ENCODE data around the gene AIF1L. TPM values are rescaled to one million over a fixed set of nuclear protein-coding genes. Genes with fewer than 3 reads are reported as not detected.

The AIF1L gene
- polyA plus RNA-seq, 1 donor: 7.5 TPM

GRCh38 chr9:131121346-131121745, 25.0 kb downstream of the AIF1L start:
- Histone ChIP-seq H3K27me3 (ENCODE audit: control insufficient read depth, insufficient read depth, low read length) (no peaks in the 10 kb centered on the region), H3K36me3 (ENCODE audit: control insufficient read depth, insufficient read depth, low read length) (no peaks in the 10 kb centered on the region), H3K4me1 (ENCODE audit: control insufficient read depth, insufficient read depth, low read length) (no peaks in the 10 kb centered on the region), H3K4me3 (ENCODE audit: low read length) (no peak overlapping the region), H3K27ac (ENCODE audit: low read length) (no peak overlapping the region), H3K9me3 (ENCODE audit: control insufficient read depth, low read depth, low read length) (no peaks in the 10 kb centered on the region)
- DNase-seq: peak in 1 of 2 donors; percentile 17
- WGBS (ENCODE audit: insufficient coverage, low lambda C conversion rate): no CpG with 5 or more reads among the region's 2 CpGs

GRCh38 chr9:131122158-131122557, 25.8 kb downstream of the AIF1L start:
- Histone ChIP-seq H3K36me3 (ENCODE audit: control insufficient read depth, insufficient read depth, low read length) (peaks cover under 1% of the 10 kb centered on the region), H3K4me1 (ENCODE audit: control insufficient read depth, insufficient read depth, low read length) (no peaks in the 10 kb centered on the region), H3K27me3 (ENCODE audit: control insufficient read depth, insufficient read depth, low read length) (no peaks in the 10 kb centered on the region), H3K9me3 (ENCODE audit: control insufficient read depth, low read depth, low read length) (no peaks in the 10 kb centered on the region), H3K4me3 (ENCODE audit: low read length) (no peak overlapping the region), H3K27ac (ENCODE audit: low read length) (no peak overlapping the region)
- no CpG with 5 or more reads among the region's 2 CpGs for WGBS (ENCODE audit: insufficient coverage, low lambda C conversion rate)
- DNase-seq: no peak

GRCh38 chr9:131125038-131125287, 28.6 kb downstream of the AIF1L start:
- peak overlapping the region; percentile 81 for H3K4me3 ChIP-seq (ENCODE audit: low read length)
- H3K4me1 ChIP-seq (ENCODE audit: control insufficient read depth, insufficient read depth, low read length): no peaks in the 10 kb centered on the region
- no peaks in the 10 kb centered on the region for H3K27me3 ChIP-seq (ENCODE audit: control insufficient read depth, insufficient read depth, low read length)
- peaks cover 26% of the 10 kb centered on the region for H3K36me3 ChIP-seq (ENCODE audit: control insufficient read depth, insufficient read depth, low read length)
- DNase-seq: no peak
- no peaks in the 10 kb centered on the region for H3K9me3 ChIP-seq (ENCODE audit: control insufficient read depth, low read depth, low read length)
- no CpG with 5 or more reads among the region's 7 CpGs for whole genome bisulfite sequencing (ENCODE audit: insufficient coverage, low lambda C conversion rate)
- peak overlapping the region; percentile 48 for H3K27ac ChIP-seq (ENCODE audit: low read length)

DNA sequence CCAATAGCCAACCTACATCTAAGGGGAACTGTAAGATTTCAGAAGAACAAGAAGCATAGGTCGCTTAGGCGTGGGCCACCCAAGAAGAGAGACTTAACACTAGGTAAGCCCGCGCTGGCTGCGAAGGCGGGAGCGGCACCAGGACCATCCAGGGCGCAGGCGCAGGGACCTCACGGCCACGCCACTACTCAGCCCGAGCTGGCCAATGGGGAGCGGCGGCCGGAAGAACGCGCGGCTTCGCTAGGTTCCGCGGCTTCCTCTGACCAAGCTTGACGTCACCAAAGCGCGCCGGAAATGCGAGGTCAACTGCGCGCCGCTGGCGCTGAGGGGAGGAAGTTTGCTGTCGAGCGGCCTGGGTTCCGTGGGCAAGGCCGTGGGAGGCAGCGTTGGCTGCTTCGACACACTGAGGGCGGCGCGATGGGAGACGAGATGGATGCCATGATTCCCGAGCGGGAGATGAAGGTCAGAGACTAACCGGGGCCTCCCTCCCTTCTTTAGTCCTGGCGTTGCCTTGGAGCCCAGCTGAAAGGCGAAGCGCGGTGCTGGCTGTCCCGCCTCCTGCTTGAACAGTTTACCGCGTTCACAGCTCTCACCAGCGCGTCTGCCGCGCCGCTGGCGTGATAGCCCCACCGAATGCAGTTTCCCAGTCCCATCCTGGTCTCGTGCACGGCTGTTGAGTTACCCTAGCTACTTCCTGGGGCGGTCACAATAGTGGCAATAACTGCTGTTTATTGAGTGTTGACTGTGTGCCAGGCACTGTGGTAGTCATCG, 29.1 kb downstream of the AIF1L start, which contains the start of gene NUP214:
TSS of gene NUP214 (plus strand) at position 299 of the 771 bp plus-strand sequence. CDS start at position 418, 119 bp downstream.
- peaks cover 30% of the 10 kb centered on the region for H3K36me3 ChIP-seq (ENCODE audit: control insufficient read depth, insufficient read depth, low read length)
- DNase-seq: peak; percentile 98 to 99
- WGBS (ENCODE audit: insufficient coverage, low lambda C conversion rate): no CpG with 5 or more reads among the region's 61 CpGs
- H3K4me3 ChIP-seq (ENCODE audit: low read length): peak within 1 kb of the TSS; percentile 81
- peak within 1 kb of the TSS; percentile 72 for H3K27ac ChIP-seq (ENCODE audit: low read length)
- no peaks in the 10 kb centered on the region for H3K9me3 ChIP-seq (ENCODE audit: control insufficient read depth, low read depth, low read length)
- no peaks in the 10 kb centered on the region for H3K4me1 ChIP-seq (ENCODE audit: control insufficient read depth, insufficient read depth, low read length)
- H3K27me3 ChIP-seq (ENCODE audit: control insufficient read depth, insufficient read depth, low read length): no peaks in the 10 kb centered on the region

DNA sequence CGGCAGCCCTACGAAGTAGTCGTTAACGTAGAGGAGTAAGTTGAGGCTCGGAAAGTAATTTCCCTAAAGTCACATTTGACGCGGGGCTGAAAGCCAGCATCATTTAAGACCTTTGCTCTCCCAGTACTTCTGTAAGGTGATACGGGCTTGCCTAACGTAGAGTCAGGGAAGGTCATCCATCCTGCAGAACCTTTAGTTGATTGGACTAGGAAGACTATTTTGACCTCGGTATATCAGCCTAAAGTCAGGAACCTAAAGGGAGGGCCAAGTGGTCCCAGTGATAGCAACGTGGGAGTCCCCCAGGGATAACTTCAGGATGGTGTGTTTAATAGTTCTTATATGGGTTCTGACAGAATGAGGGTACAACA, 29.7 kb downstream of the AIF1L start:
- H3K4me3 ChIP-seq (ENCODE audit: low read length): peak overlapping the region; percentile 81
- WGBS (ENCODE audit: insufficient coverage, low lambda C conversion rate): no CpG with 5 or more reads among the region's 11 CpGs

DNA sequence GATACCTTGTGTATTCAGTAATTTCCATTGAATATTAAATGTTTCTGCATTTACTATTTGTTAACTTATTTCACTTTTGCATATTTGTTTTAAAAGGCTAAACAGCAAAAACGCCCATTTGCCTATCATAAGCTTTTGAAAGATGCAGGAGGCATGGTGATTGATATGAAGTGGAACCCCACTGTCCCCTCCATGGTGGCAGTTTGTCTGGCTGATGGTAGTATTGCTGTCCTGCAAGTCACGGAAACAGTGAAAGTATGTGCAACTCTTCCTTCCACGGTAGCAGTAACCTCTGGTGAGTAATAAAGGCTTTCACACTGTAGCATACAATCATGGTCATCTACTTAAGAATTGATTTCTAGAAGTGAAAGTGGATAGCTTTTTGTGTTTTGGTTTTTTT, 32.9 kb downstream of the AIF1L start:
- Histone ChIP-seq H3K27me3 (ENCODE audit: control insufficient read depth, insufficient read depth, low read length) (no peaks in the 10 kb centered on the region), H3K4me1 (ENCODE audit: control insufficient read depth, insufficient read depth, low read length) (no peaks in the 10 kb centered on the region), H3K27ac (ENCODE audit: low read length) (no peak overlapping the region), H3K36me3 (ENCODE audit: control insufficient read depth, insufficient read depth, low read length) (peaks cover 63% of the 10 kb centered on the region), H3K4me3 (ENCODE audit: low read length) (no peak overlapping the region), H3K9me3 (ENCODE audit: control insufficient read depth, low read depth, low read length) (no peaks in the 10 kb centered on the region)
- no peak for DNase-seq
- no CpG with 5 or more reads among the region's 3 CpGs for WGBS (ENCODE audit: insufficient coverage, low lambda C conversion rate)

More for the DNA sequence above, 29.7 kb downstream of the AIF1L start:
- H3K9me3 ChIP-seq (ENCODE audit: control insufficient read depth, low read depth, low read length): no peaks in the 10 kb centered on the region
- DNase-seq: no peak
- peaks cover 35% of the 10 kb centered on the region for H3K36me3 ChIP-seq (ENCODE audit: control insufficient read depth, insufficient read depth, low read length)
- H3K27ac ChIP-seq (ENCODE audit: low read length): peak overlapping the region; percentile 72
- no peaks in the 10 kb centered on the region for H3K27me3 ChIP-seq (ENCODE audit: control insufficient read depth, insufficient read depth, low read length)
- H3K4me1 ChIP-seq (ENCODE audit: control insufficient read depth, insufficient read depth, low read length): no peaks in the 10 kb centered on the region

DNA sequence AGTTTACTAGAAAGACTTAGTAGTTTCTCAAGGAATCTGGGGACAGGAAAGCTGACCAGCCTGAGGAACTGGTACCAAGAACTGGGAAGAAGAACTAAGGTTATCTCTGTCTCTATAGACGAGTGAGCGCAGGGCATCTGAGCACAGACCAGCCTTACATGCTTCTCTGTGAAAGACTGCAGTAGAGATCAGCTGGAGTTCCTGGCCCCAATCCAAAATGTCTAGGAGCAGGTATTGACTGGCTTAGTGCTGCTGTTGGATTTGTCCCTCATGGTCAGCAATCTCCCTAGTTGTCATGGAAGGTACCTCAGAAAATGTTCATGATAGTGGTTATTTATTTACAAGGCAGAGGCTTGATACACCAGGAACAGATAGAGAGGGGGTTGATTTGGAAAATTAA, 42.3 kb downstream of the AIF1L start:
- no peak for DNase-seq
- no peaks in the 10 kb centered on the region for H3K4me1 ChIP-seq (ENCODE audit: control insufficient read depth, insufficient read depth, low read length)
- peaks cover 70% of the 10 kb centered on the region for H3K36me3 ChIP-seq (ENCODE audit: control insufficient read depth, insufficient read depth, low read length)
- no peak overlapping the region for H3K4me3 ChIP-seq (ENCODE audit: low read length)
- H3K27me3 ChIP-seq (ENCODE audit: control insufficient read depth, insufficient read depth, low read length): no peaks in the 10 kb centered on the region
- no peaks in the 10 kb centered on the region for H3K9me3 ChIP-seq (ENCODE audit: control insufficient read depth, low read depth, low read length)
- WGBS (ENCODE audit: insufficient coverage, low lambda C conversion rate): no CpG with 5 or more reads among the region's 2 CpGs
- no peak overlapping the region for H3K27ac ChIP-seq (ENCODE audit: low read length)

DNA sequence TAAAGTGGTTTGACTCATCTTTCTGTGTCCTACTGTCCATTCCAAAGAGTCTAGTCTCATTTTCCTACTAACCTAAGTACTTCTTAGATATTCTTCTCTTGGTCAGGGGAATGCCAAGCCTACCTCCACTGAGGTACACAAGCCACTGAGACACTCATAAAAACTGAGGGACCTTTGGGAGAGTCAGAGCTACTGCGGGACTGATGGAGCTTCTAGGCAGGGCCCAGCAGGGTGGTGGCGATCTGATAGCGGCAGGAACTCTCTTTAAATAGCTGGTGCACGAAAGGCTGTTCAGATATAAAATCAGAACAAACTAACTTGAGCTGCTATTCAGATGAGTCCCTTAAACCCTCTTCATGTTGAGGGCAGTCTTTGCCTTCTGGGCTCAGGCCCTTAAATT, 43.8 kb downstream of the AIF1L start:
- DNase-seq: no peak
- Histone ChIP-seq H3K36me3 (ENCODE audit: control insufficient read depth, insufficient read depth, low read length) (peaks cover 69% of the 10 kb centered on the region), H3K27ac (ENCODE audit: low read length) (no peak overlapping the region), H3K27me3 (ENCODE audit: control insufficient read depth, insufficient read depth, low read length) (no peaks in the 10 kb centered on the region), H3K4me1 (ENCODE audit: control insufficient read depth, insufficient read depth, low read length) (no peaks in the 10 kb centered on the region), H3K9me3 (ENCODE audit: control insufficient read depth, low read depth, low read length) (no peaks in the 10 kb centered on the region), H3K4me3 (ENCODE audit: low read length) (no peak overlapping the region)
- 100% methylated on average over 1 of the region's 4 CpGs for WGBS (ENCODE audit: insufficient coverage, low lambda C conversion rate)

GRCh38 chr9:131140550-131140949, 44.2 kb downstream of the AIF1L start:
- Histone ChIP-seq H3K36me3 (ENCODE audit: control insufficient read depth, insufficient read depth, low read length) (peaks cover 72% of the 10 kb centered on the region), H3K9me3 (ENCODE audit: control insufficient read depth, low read depth, low read length) (no peaks in the 10 kb centered on the region), H3K27me3 (ENCODE audit: control insufficient read depth, insufficient read depth, low read length) (no peaks in the 10 kb centered on the region), H3K4me3 (ENCODE audit: low read length) (no peak overlapping the region), H3K4me1 (ENCODE audit: control insufficient read depth, insufficient read depth, low read length) (no peaks in the 10 kb centered on the region), H3K27ac (ENCODE audit: low read length) (no peak overlapping the region)
- DNase-seq: no peak
- no CpG with 5 or more reads among the region's 3 CpGs for WGBS (ENCODE audit: insufficient coverage, low lambda C conversion rate)

DNA sequence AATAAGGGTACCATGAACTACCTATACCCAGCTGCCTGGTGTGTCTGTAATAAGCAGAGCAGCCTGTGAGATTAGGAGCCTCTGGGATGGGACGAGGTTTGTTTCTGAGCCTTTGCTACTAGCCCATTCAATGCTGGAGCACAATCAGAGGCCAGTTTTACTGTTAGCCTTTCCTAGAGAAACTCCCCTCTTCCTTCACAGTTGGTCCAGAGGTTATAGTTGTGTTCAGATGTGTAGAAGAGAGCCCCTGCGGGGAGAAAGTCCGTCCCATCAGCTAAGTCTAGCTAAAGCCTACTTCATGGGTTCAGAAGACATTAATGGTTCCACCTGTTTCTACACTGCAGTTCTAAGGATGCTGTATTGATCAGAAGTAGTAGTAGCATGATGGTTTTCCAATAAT, 45.8 kb downstream of the AIF1L start:
- H3K27me3 ChIP-seq (ENCODE audit: control insufficient read depth, insufficient read depth, low read length): no peaks in the 10 kb centered on the region
- WGBS (ENCODE audit: insufficient coverage, low lambda C conversion rate): no CpG with 5 or more reads among the region's 3 CpGs

DNA sequence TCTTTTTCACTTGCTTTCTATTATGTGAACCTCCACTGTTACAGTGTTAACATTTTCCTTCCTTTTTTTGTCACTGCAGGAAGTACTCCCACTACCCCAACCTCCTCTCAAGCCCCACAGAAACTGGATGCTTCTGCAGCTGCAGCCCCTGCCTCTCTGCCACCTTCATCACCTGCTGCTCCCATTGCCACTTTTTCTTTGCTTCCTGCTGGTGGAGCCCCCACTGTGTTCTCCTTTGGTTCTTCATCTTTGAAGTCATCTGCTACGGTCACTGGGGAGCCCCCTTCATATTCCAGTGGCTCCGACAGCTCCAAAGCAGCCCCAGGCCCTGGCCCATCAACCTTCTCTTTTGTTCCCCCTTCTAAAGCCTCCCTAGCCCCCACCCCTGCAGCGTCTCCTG, 47.9 kb downstream of the AIF1L start:
- H3K27ac ChIP-seq (ENCODE audit: low read length): no peak overlapping the region
- H3K36me3 ChIP-seq (ENCODE audit: control insufficient read depth, insufficient read depth, low read length): peaks cover 76% of the 10 kb centered on the region
- no peaks in the 10 kb centered on the region for H3K27me3 ChIP-seq (ENCODE audit: control insufficient read depth, insufficient read depth, low read length)
- H3K4me1 ChIP-seq (ENCODE audit: control insufficient read depth, insufficient read depth, low read length): no peaks in the 10 kb centered on the region
- no peaks in the 10 kb centered on the region for H3K9me3 ChIP-seq (ENCODE audit: control insufficient read depth, low read depth, low read length)
- no peak overlapping the region for H3K4me3 ChIP-seq (ENCODE audit: low read length)
- DNase-seq: no peak
- WGBS (ENCODE audit: insufficient coverage, low lambda C conversion rate): no CpG with 5 or more reads among the region's 3 CpGs

More for the DNA sequence above, 45.8 kb downstream of the AIF1L start:
- no peak overlapping the region for H3K27ac ChIP-seq (ENCODE audit: low read length)
- no peaks in the 10 kb centered on the region for H3K4me1 ChIP-seq (ENCODE audit: control insufficient read depth, insufficient read depth, low read length)
- no peaks in the 10 kb centered on the region for H3K9me3 ChIP-seq (ENCODE audit: control insufficient read depth, low read depth, low read length)
- H3K4me3 ChIP-seq (ENCODE audit: low read length): no peak overlapping the region
- no peak for DNase-seq
- H3K36me3 ChIP-seq (ENCODE audit: control insufficient read depth, insufficient read depth, low read length): peaks cover 74% of the 10 kb centered on the region

Measured in large intestine (tissue), 3 donors.